Measurements from ENCODE around the gene SPAG16. TPM values are rescaled to one million over a fixed set of nuclear protein-coding genes. Genes with fewer than 3 reads are reported as not detected.

Gene SPAG16
- total and polyA plus RNA-seq, 4 donors = 8.7 to 90.6 (median 21.6) TPM

DNA sequence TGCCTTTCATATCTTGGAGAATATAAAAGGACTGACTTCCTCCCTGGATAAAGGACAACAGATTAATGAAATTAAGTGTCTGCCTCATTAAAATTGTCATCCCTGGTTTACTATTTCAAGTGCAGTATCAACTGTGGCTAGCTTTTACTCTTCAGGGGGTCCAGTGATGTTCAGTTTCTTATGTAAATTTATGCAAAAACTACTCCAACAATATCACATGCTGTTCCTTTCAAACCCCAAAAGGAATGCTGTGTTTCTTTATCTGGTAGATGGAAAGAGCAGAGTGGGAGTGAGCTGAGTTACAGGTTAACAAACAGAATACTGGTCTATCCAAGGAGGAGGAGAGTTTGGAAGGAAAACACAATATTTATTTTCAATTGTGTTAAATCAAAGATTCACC is 842.9 kb downstream of the SPAG16 start:
- TF ChIP-seq CTCF (IDR thresholded peaks at IDR 0.05; ENCODE audit: control extremely low read depth, extremely low read depth) = no peak
- Histone ChIP-seq H3K27ac (ENCODE audit: low read depth in 1 of 2, low read length in 1 of 2) (no peak overlapping the region), H3K27me3 (ENCODE audit: control insufficient read depth in 3 of 3, insufficient read depth in 3 of 3, low read length in 2 of 3) (no peaks in the 10 kb centered on the region), H3K9ac (ENCODE audit: insufficient read depth in 1 of 2, low read length in 2 of 2) (no peak overlapping the region), H3K9me3 (ENCODE audit: control insufficient read depth in 4 of 4, insufficient read depth in 3 of 4, low read length in 3 of 4) (peaks cover 0 to 2% (median 0%) of the 10 kb centered on the region in 4 donors), H3K4me1 (ENCODE audit: control insufficient read depth in 5 of 5, insufficient read depth in 5 of 5, low read length in 5 of 5) (peaks cover 0 to 4% (median 0%) of the 10 kb centered on the region in 5 donors), H3K36me3 (ENCODE audit: control insufficient read depth in 4 of 4, insufficient read depth in 4 of 4, low read length in 4 of 4) (no peaks in the 10 kb centered on the region), H3K4me3 (no peak overlapping the region)
- DNase-seq (no peak), ATAC-seq (ENCODE audit: insufficient read depth, low FRiP score) (no peak)

DNA sequence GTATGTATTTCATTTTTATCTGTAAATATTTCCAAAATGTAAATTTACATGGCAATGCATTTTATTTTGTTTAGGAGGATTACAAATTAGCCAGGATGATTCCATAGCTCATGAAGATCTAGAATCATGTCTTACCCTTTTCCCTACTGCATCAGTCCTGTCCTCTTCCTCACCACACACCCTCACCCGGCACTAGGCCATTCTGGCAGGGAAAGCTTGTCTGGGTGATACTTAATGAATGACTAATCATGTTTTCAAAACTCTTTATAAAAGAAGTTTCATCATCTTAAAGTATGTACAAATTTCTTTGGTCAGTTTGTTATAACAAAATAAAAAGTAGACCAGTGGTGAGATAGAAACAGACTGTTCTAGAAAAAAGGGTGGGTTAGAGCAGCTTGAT is 843.3 kb downstream of the SPAG16 start:
- no peak for TF ChIP-seq CTCF (IDR thresholded peaks at IDR 0.05; ENCODE audit: control extremely low read depth, extremely low read depth)
- 36 to 70% methylated on average over 1 of the region's 1 CpG for WGBS, 2 donors
- no peak overlapping the region for H3K4me3 ChIP-seq
- peaks cover 0 to 2% (median 0%) of the 10 kb centered on the region in 4 donors for H3K9me3 ChIP-seq (ENCODE audit: control insufficient read depth in 4 of 4, insufficient read depth in 3 of 4, low read length in 3 of 4)
- H3K27ac ChIP-seq (ENCODE audit: low read depth in 1 of 2, low read length in 1 of 2) = no peak overlapping the region
- DNase-seq (no peak), ATAC-seq (ENCODE audit: insufficient read depth, low FRiP score) (no peak)
- no peaks in the 10 kb centered on the region for H3K27me3 ChIP-seq (ENCODE audit: control insufficient read depth in 3 of 3, insufficient read depth in 3 of 3, low read length in 2 of 3)
- H3K4me1 ChIP-seq (ENCODE audit: control insufficient read depth in 5 of 5, insufficient read depth in 5 of 5, low read length in 5 of 5) = peaks cover 0 to 4% (median 0%) of the 10 kb centered on the region in 5 donors
- H3K9ac ChIP-seq (ENCODE audit: insufficient read depth in 1 of 2, low read length in 2 of 2) = no peak overlapping the region
- H3K36me3 ChIP-seq (ENCODE audit: control insufficient read depth in 4 of 4, insufficient read depth in 4 of 4, low read length in 4 of 4) = no peaks in the 10 kb centered on the region

GRCh38 chr2:214128040-214128439 is 843.8 kb downstream of the SPAG16 start:
- peaks cover 0 to 4% (median 0%) of the 10 kb centered on the region in 5 donors for H3K4me1 ChIP-seq (ENCODE audit: control insufficient read depth in 5 of 5, insufficient read depth in 5 of 5, low read length in 5 of 5)
- 53 to 85% methylated on average over 1 of the region's 1 CpG for WGBS, 2 donors
- TF ChIP-seq CTCF (IDR thresholded peaks at IDR 0.05; ENCODE audit: control extremely low read depth, extremely low read depth) = no peak

GRCh38 chr2:214130114-214130513 is 845.9 kb downstream of the SPAG16 start:
- Histone ChIP-seq H3K9me3 (ENCODE audit: control insufficient read depth in 4 of 4, insufficient read depth in 3 of 4, low read length in 3 of 4) (peaks cover 0 to 2% (median 0%) of the 10 kb centered on the region in 4 donors), H3K27ac (ENCODE audit: low read depth in 1 of 2, low read length in 1 of 2) (no peak overlapping the region), H3K27me3 (ENCODE audit: control insufficient read depth in 3 of 3, insufficient read depth in 3 of 3, low read length in 2 of 3) (no peaks in the 10 kb centered on the region), H3K4me1 (ENCODE audit: control insufficient read depth in 5 of 5, insufficient read depth in 5 of 5, low read length in 5 of 5) (peaks cover 0 to 4% (median 0%) of the 10 kb centered on the region in 5 donors), H3K4me3 (no peak overlapping the region), H3K36me3 (ENCODE audit: control insufficient read depth in 4 of 4, insufficient read depth in 4 of 4, low read length in 4 of 4) (no peaks in the 10 kb centered on the region), H3K9ac (ENCODE audit: insufficient read depth in 1 of 2, low read length in 2 of 2) (no peak overlapping the region)
- DNase-seq (no peak), ATAC-seq (ENCODE audit: insufficient read depth, low FRiP score) (no peak)
- no peak for TF ChIP-seq CTCF (IDR thresholded peaks at IDR 0.05; ENCODE audit: control extremely low read depth, extremely low read depth)
- 20 to 40% methylated on average over 2 of the region's 2 CpGs for WGBS, 2 donors

More at GRCh38 chr2:214128040-214128439, 843.8 kb downstream of the SPAG16 start:
- Histone ChIP-seq H3K4me3 (no peak overlapping the region), H3K9me3 (ENCODE audit: control insufficient read depth in 4 of 4, insufficient read depth in 3 of 4, low read length in 3 of 4) (peaks cover 0 to 2% (median 0%) of the 10 kb centered on the region in 4 donors), H3K9ac (ENCODE audit: insufficient read depth in 1 of 2, low read length in 2 of 2) (no peak overlapping the region), H3K36me3 (ENCODE audit: control insufficient read depth in 4 of 4, insufficient read depth in 4 of 4, low read length in 4 of 4) (no peaks in the 10 kb centered on the region), H3K27ac (ENCODE audit: low read depth in 1 of 2, low read length in 1 of 2) (no peak overlapping the region), H3K27me3 (ENCODE audit: control insufficient read depth in 3 of 3, insufficient read depth in 3 of 3, low read length in 2 of 3) (no peaks in the 10 kb centered on the region)
- DNase-seq = no peak
- no peak for ATAC-seq (ENCODE audit: insufficient read depth, low FRiP score)

All from lung (tissue), 12 donors.